ENCODE measurements around the gene TXNDC17.

GRCh38 chr17:6684460-6684783, 43.6 kb downstream of the TXNDC17 start:
- TF ChIP-seq, protein P1, sequence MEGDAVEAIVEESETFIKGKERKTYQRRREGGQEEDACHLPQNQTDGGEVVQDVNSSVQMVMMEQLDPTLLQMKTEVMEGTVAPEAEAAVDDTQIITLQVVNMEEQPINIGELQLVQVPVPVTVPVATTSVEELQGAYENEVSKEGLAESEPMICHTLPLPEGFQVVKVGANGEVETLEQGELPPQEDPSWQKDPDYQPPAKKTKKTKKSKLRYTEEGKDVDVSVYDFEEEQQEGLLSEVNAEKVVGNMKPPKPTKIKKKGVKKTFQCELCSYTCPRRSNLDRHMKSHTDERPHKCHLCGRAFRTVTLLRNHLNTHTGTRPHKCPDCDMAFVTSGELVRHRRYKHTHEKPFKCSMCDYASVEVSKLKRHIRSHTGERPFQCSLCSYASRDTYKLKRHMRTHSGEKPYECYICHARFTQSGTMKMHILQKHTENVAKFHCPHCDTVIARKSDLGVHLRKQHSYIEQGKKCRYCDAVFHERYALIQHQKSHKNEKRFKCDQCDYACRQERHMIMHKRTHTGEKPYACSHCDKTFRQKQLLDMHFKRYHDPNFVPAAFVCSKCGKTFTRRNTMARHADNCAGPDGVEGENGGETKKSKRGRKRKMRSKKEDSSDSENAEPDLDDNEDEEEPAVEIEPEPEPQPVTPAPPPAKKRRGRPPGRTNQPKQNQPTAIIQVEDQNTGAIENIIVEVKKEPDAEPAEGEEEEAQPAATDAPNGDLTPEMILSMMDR (IDR thresholded peaks at IDR 0.05) = no peak
- TF ChIP-seq POLR2A (IDR thresholded peaks at IDR 0.05) = no peak
- no peak for TF ChIP-seq POLR2AphosphoS5 (IDR thresholded peaks at IDR 0.05)
- no peak for TF ChIP-seq EP300 (IDR thresholded peaks at IDR 0.05)

Data from sigmoid colon (tissue), 4 donors.